Lower lobe of right lung (tissue), 2 donors: Measurements from ENCODE around the gene MITF. TPM values are rescaled to one million over a fixed set of nuclear protein-coding genes. Genes with fewer than 3 reads are reported as not detected.

Experiments
- ATAC-seq, 2 donors: fragments of 200-7000 bp; cut with Tn5 transposase; one replicate each; pipeline ENCODE4 v1.9.1; 2020 to 2022; ENCODE audit warnings: mild to moderate bottlenecking in 2 of 2, moderate library complexity in 2 of 2
- DNase-seq: peaks from one replicate; pipeline ENCODE4 v3.0.0-alpha.2; 2020
- H3K27ac ChIP-seq: fragments of 200-600 bp; one replicate; pipeline ENCODE4 v1.8.0; 2022
- H3K27me3 ChIP-seq: fragments of 200-600 bp; one replicate; pipeline ENCODE4 v1.8.0; 2022; ENCODE audit warnings: low read depth
- H3K36me3 ChIP-seq: fragments of 200-600 bp; one replicate; pipeline ENCODE4 v1.8.0; 2022; ENCODE audit warnings: mild to moderate bottlenecking
- H3K4me1 ChIP-seq: fragments of 200-600 bp; one replicate; pipeline ENCODE4 v1.8.0; 2022
- H3K4me3 ChIP-seq: fragments of 200-600 bp; one replicate; pipeline ENCODE4 v1.8.0; 2022; ENCODE audit warnings: mild to moderate bottlenecking
- H3K9me3 ChIP-seq: fragments of 200-600 bp; one replicate; pipeline ENCODE4 v1.8.0; 2022
- intact Hi-C: fragments of 100-400 bp; cut with DNase I; formaldehyde crosslinking; loops from one replicate; pipeline ENCODE4 v1.11.0; 2022
- total RNA-seq: library from RNA; stranded (reverse); fragmentation: NEBNext Ultra II Directional; extraction: Animal tissue kit (Norgen Biotek cat#: 25700); gene quantifications from one replicate; pipeline ENCODE4 v1.2.1, GENCODE V29; 2021
- TF ChIP-seq, protein P1 (sequence below): fragments of 200-600 bp; IDR thresholded peaks from one replicate; pipeline ENCODE4 v1.8.0; 2022; ENCODE audit warnings: antibody characterized with exemption, mild to moderate bottlenecking
- donor health status: DM: no; HTN: yes; CAD: no; lungs with severe emphysema.

The MITF gene
- total RNA-seq, 1 donor from 2014 or later = 45.1 TPM

DNA sequence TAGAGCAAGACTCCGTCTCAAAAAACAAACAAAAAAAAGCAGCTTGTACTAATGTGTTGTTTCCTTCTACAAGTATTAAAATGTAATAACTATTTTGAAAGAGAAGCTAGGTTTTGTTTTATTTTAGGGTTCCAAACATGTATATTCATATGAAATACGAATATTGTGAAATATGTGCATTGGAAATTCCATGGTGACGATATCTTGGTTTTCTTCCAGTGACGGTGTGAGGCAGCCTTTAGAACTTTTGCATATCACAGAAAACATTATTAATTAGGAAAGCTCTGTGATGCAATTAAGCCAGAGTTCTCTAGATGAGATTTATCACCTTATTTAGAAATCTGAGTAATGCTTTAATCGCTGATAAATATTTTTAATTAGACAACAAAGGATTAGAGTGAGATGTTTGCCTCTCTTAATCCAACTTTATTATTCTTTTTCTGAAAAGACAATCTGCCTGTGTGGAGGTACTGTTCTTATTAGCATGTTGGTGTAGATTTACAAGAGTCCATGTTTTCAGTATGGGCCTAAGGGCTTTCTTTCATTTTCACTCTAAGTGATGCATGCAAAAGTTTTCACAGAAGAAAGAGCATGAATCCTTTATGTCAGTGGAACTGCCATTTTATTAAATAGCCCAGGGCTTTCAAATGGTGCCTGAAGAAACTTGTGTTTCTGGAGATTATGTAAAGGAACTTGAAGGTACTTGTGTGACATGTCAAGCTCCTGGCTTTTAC is 222.6 kb downstream of the MITF start:
- H3K27me3 ChIP-seq = no peaks in the 10 kb centered on the region
- H3K36me3 ChIP-seq = peaks cover 52% of the 10 kb centered on the region
- intact Hi-C loops = no loop called here
- no peak overlapping the region for H3K4me3 ChIP-seq
- TF ChIP-seq, protein P1, sequence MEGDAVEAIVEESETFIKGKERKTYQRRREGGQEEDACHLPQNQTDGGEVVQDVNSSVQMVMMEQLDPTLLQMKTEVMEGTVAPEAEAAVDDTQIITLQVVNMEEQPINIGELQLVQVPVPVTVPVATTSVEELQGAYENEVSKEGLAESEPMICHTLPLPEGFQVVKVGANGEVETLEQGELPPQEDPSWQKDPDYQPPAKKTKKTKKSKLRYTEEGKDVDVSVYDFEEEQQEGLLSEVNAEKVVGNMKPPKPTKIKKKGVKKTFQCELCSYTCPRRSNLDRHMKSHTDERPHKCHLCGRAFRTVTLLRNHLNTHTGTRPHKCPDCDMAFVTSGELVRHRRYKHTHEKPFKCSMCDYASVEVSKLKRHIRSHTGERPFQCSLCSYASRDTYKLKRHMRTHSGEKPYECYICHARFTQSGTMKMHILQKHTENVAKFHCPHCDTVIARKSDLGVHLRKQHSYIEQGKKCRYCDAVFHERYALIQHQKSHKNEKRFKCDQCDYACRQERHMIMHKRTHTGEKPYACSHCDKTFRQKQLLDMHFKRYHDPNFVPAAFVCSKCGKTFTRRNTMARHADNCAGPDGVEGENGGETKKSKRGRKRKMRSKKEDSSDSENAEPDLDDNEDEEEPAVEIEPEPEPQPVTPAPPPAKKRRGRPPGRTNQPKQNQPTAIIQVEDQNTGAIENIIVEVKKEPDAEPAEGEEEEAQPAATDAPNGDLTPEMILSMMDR = no peak
- H3K9me3 ChIP-seq = no peaks in the 10 kb centered on the region
- H3K27ac ChIP-seq = no peak overlapping the region
- ATAC-seq (no peak), DNase-seq (no peak)
- H3K4me1 ChIP-seq = no peaks in the 10 kb centered on the region

DNA sequence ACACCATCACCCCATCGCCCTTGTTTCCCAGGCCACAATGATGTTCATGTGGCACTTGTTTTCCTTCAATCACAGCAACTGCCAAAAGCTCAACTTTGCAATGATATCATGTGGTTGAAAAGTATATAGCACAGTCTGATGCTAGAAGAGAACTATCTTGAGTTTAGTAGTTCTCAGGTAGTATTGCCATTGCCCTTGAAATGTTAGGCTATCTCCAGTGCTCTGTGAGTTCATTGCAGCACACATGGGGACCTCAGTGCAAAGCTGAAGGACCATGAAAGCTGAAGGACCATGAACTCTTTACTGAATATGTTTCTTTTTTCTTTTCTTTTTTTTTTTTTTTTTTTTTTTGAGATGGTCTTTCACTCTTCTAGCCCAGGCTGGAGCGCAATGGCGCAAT is 224.4 kb downstream of the MITF start:
- intact Hi-C loops = no loop called here
- Histone ChIP-seq H3K4me3 (no peak overlapping the region), H3K27me3 (no peaks in the 10 kb centered on the region), H3K9me3 (no peaks in the 10 kb centered on the region), H3K36me3 (peaks cover 41% of the 10 kb centered on the region), H3K27ac (no peak overlapping the region), H3K4me1 (no peaks in the 10 kb centered on the region)
- ATAC-seq (no peak), DNase-seq (no peak)
- TF ChIP-seq, protein P1 = no peak

DNA sequence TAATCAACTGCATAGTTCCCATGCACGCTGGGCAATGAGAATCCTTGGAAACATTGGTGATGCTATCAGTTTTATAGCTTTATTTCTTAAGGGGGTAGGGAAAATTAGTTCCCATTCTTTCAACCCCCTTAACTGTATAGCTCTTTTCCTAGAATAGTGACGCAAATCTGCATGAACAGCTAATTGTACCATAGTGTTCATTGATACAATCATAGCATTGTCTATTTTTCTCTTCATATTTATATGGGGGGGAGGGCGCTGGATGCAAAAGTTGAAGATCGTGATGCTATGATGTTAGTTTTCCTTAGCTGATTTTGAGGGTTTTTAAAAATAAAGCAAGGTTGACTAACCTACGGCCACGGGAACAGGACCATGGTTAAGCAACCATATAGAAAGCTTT is 227.9 kb downstream of the MITF start:
- ATAC-seq = no peak
- intact Hi-C loops = no loop called here

DNA sequence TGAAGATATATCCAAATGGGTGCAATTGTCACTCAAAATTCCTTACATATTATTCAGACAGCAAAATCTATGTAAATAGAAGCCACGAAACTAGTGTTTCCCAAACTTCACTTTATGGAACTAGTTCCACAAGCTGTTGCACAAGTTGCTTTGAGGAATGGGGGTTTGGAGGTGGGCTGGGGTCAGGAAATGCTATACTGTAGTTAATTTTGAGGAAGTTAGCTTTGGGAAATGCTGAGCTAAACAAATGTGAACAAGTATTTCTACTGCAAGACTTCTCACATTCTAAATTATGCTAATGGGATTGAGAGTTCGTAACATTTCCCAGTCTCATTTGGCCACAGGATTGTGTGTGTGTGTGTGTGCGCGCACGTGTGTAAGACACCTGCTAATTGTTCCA is 231.6 kb downstream of the MITF start:
- intact Hi-C loops = no loop called here
- no peak overlapping the region for H3K4me3 ChIP-seq
- no peak for ATAC-seq
- H3K27ac ChIP-seq = no peak overlapping the region
- H3K36me3 ChIP-seq = no peaks in the 10 kb centered on the region
- DNase-seq = no peak
- no peaks in the 10 kb centered on the region for H3K4me1 ChIP-seq
- TF ChIP-seq, protein P1 = no peak
- H3K27me3 ChIP-seq = no peaks in the 10 kb centered on the region
- no peaks in the 10 kb centered on the region for H3K9me3 ChIP-seq

More for the DNA sequence above, 227.9 kb downstream of the MITF start:
- TF ChIP-seq, protein P1 = no peak
- H3K4me3 ChIP-seq = no peak overlapping the region
- H3K27ac ChIP-seq = no peak overlapping the region
- no peaks in the 10 kb centered on the region for H3K27me3 ChIP-seq
- H3K36me3 ChIP-seq = peaks cover 15% of the 10 kb centered on the region
- no peaks in the 10 kb centered on the region for H3K9me3 ChIP-seq
- DNase-seq = no peak
- no peaks in the 10 kb centered on the region for H3K4me1 ChIP-seq

GRCh38 chr3:69972672-69973071 is 233.4 kb downstream of the MITF start:
- Histone ChIP-seq H3K4me1 (no peaks in the 10 kb centered on the region), H3K36me3 (no peaks in the 10 kb centered on the region), H3K27me3 (no peaks in the 10 kb centered on the region), H3K9me3 (peaks cover 2% of the 10 kb centered on the region), H3K4me3 (no peak overlapping the region), H3K27ac (no peak overlapping the region)
- no peak for ATAC-seq
- TF ChIP-seq, protein P1 = no peak
- DNase-seq = no peak
- intact Hi-C loops = no loop called here
